ENCODE results near the gene ITIH4. TPM values are rescaled to one million over a fixed set of nuclear protein-coding genes. Genes with fewer than 3 reads are reported as not detected.

ITIH4 gene
- total RNA-seq, 1 experiment from 2014 or later = 0.80 TPM

GRCh38 chr3:52774901-52775864 lies 55.3 kb downstream of the ITIH4 start:
- Histone ChIP-seq H3K9me3 (ENCODE audit: low read length) (no peaks in the 10 kb centered on the region), H3K4me3 (ENCODE audit: low read length) (no peak overlapping the region), H3K27me3 (ENCODE audit: low read length) (0 out of 2 replicates have a peak, but pooled peaks cover under 1% of the 10 kb centered on the region), H4K20me1 (ENCODE audit: low read length) (no peaks in the 10 kb centered on the region), H3K79me2 (ENCODE audit: low read length) (peaks cover 5% of the 10 kb centered on the region), H3K4me1 (ENCODE audit: insufficient read depth, low read length) (0 out of 2 replicates have a peak, but pooled peaks cover 3% of the 10 kb centered on the region), H2AFZ (ENCODE audit: low read length) (no peak overlapping the region), H3K36me3 (ENCODE audit: low read depth, low read length) (no peaks in the 10 kb centered on the region), H3K9me2 (replicated peaks; ENCODE audit: low read length) (no peaks in the 10 kb centered on the region), H3F3A (ENCODE audit: low read length, unreplicated experiment) (no peaks in the 10 kb centered on the region), H3K9ac (ENCODE audit: low read length) (no peak overlapping the region), H3K27ac (ENCODE audit: low read length) (no peak overlapping the region), H3K4me2 (ENCODE audit: low read length) (no peak overlapping the region)
- ChIA-PET CTCF (no interaction called here), POLR2A (ENCODE audit: unreplicated experiment) (no interaction called here)
- intact Hi-C loops (cut with micrococcal nuclease) = loop anchor here (10.0 kb wide), 1 partner anchor 290 kb away; no protein-coding TSS in a partner anchor
- no peak for TF ChIP-seq CTCF (conservative IDR thresholded peaks at IDR 0.05; ENCODE audit: low read depth, low read length)
- no peak for TF ChIP-seq EZH2 (IDR thresholded peaks at IDR 0.05; ENCODE audit: low read length, unreplicated experiment)
- TF ChIP-seq EZH2phosphoT487 (IDR thresholded peaks at IDR 0.05; ENCODE audit: borderline replicate concordance, low read length) = no peak
- BruUV-seq (replicated peaks) = no TSS peak
- ATAC-seq (no peak), DNase-seq (no peak)

- Histone ChIP-seq H3K4me3 (ENCODE audit: low read length) (no peak overlapping the region), H3K9ac (ENCODE audit: low read length) (no peak overlapping the region), H2AFZ (ENCODE audit: low read length) (no peak overlapping the region), H3K4me1 (ENCODE audit: insufficient read depth, low read length) (peaks cover 12% of the 10 kb centered on the region), H3F3A (ENCODE audit: low read length, unreplicated experiment) (no peaks in the 10 kb centered on the region), H3K4me2 (ENCODE audit: low read length) (no peak overlapping the region), H3K27ac (ENCODE audit: low read length) (no peak overlapping the region), H3K9me2 (replicated peaks; ENCODE audit: low read length) (no peaks in the 10 kb centered on the region), H3K36me3 (ENCODE audit: low read depth, low read length) (no peaks in the 10 kb centered on the region), H3K79me2 (ENCODE audit: low read length) (peaks cover 15% of the 10 kb centered on the region), H3K9me3 (ENCODE audit: low read length) (no peaks in the 10 kb centered on the region), H3K27me3 (ENCODE audit: low read length) (no peaks in the 10 kb centered on the region), H4K20me1 (ENCODE audit: low read length) (no peaks in the 10 kb centered on the region)
- TF ChIP-seq EZH2phosphoT487 (IDR thresholded peaks at IDR 0.05; ENCODE audit: borderline replicate concordance, low read length) = no peak
- TF ChIP-seq CTCF (conservative IDR thresholded peaks at IDR 0.05; ENCODE audit: low read depth, low read length) = no peak
- TF ChIP-seq EZH2 (IDR thresholded peaks at IDR 0.05; ENCODE audit: low read length, unreplicated experiment) = no peak
- intact Hi-C loops (cut with micrococcal nuclease) = loop anchor here (10.0 kb wide), 1 partner anchor 291 kb away; no protein-coding TSS in a partner anchor
- DNase-seq = no peak
- POLR2A ChIA-PET (ENCODE audit: unreplicated experiment) = no interaction called here
- no TSS peak for BruUV-seq (replicated peaks)
- CTCF ChIA-PET = no interaction called here
- ATAC-seq = no peak
Measured at GRCh38 chr3:52774066-52774713, 56.3 kb downstream of the ITIH4 start.

Measured in PC-3 (cell line).